Progenitor cell of endocrine pancreas (in vitro differentiated cells): Measurements from ENCODE around the gene GOLPH3L. TPM values are rescaled to one million over a fixed set of nuclear protein-coding genes. Genes with fewer than 3 reads are reported as not detected.
"Not testable (repeated sequence)": the region's sequence is repeated elsewhere in the genome, so short reads cannot be mapped to it uniquely, and the experiment has no call there.

ENCODE experiments used
- DNase-seq: peaks from one replicate; pipeline ENCODE4 v3.0.0; 2021; ENCODE audit warnings: low spot score; ENCODE audit not compliant: unreplicated experiment
- H3K27ac Mint-ChIP-seq: 2 replicates; pipeline ENCODE4 v1.8.0; 2021; ENCODE audit warnings: mild to moderate bottlenecking, moderate library complexity, mixed read lengths
- H3K27me3 Mint-ChIP-seq: 2 replicates; pipeline ENCODE4 v1.8.0; 2021; ENCODE audit warnings: mixed read lengths
- H3K36me3 Mint-ChIP-seq: 2 replicates; pipeline ENCODE4 v1.8.0; 2022; ENCODE audit warnings: mixed read lengths; ENCODE audit not compliant: insufficient read depth
- H3K4me1 Mint-ChIP-seq: 2 replicates; pipeline ENCODE4 v1.8.0; 2021; ENCODE audit warnings: low read depth, mixed read lengths
- H3K4me3 Mint-ChIP-seq: 2 replicates; pipeline ENCODE4 v1.8.0; 2021; ENCODE audit warnings: low read depth, mild to moderate bottlenecking, moderate library complexity, mixed read lengths
- H3K9me3 Mint-ChIP-seq: 2 replicates; pipeline ENCODE4 v1.8.0; 2021; ENCODE audit warnings: low read depth, mixed read lengths
- total RNA-seq: library from RNA; stranded (reverse); gene quantifications from 2 replicates; pipeline ENCODE4 v1.2.1, GENCODE V29; 2021
- TF ChIP-seq, protein P1 (sequence below): fragments of 200-600 bp; sonication (generic); IDR thresholded peaks from one replicate; pipeline ENCODE4 v1.5.0; 2021; ENCODE audit warnings: antibody characterized with exemption, mild to moderate bottlenecking; ENCODE audit not compliant: unreplicated experiment

GOLPH3L gene
- total RNA-seq, 1 donor from 2014 or later: 31.9 TPM

DNA sequence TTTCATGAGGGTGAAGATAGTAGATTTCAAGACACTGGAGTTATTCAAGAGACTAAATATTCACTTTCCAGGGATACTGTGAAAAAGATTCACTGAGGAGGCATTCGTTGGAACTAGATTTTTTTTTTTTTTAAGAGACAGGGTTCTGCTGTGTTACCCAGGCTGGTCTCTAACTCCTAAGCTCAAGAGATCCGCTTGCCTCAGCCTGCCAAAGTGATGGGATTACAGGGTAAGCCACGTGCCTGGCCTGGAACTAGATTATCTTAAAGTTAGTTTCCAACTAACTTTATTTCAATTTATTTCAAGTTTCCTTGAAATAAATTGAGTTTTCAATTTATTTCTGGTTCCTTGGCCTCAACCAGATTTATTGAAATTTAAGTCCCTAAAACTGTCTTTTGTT, 93.2 kb downstream of the GOLPH3L start:
- no peak overlapping the region for H3K4me3 Mint-ChIP-seq
- no peaks in the 10 kb centered on the region for H3K9me3 Mint-ChIP-seq
- no peak for DNase-seq
- peaks cover 10% of the 10 kb centered on the region for H3K4me1 Mint-ChIP-seq
- peak overlapping the region; percentile 14 for H3K27ac Mint-ChIP-seq
- TF ChIP-seq, protein P1, sequence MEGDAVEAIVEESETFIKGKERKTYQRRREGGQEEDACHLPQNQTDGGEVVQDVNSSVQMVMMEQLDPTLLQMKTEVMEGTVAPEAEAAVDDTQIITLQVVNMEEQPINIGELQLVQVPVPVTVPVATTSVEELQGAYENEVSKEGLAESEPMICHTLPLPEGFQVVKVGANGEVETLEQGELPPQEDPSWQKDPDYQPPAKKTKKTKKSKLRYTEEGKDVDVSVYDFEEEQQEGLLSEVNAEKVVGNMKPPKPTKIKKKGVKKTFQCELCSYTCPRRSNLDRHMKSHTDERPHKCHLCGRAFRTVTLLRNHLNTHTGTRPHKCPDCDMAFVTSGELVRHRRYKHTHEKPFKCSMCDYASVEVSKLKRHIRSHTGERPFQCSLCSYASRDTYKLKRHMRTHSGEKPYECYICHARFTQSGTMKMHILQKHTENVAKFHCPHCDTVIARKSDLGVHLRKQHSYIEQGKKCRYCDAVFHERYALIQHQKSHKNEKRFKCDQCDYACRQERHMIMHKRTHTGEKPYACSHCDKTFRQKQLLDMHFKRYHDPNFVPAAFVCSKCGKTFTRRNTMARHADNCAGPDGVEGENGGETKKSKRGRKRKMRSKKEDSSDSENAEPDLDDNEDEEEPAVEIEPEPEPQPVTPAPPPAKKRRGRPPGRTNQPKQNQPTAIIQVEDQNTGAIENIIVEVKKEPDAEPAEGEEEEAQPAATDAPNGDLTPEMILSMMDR: no peak
- no peaks in the 10 kb centered on the region for H3K27me3 Mint-ChIP-seq
- H3K36me3 Mint-ChIP-seq: peaks cover 8% of the 10 kb centered on the region

DNA sequence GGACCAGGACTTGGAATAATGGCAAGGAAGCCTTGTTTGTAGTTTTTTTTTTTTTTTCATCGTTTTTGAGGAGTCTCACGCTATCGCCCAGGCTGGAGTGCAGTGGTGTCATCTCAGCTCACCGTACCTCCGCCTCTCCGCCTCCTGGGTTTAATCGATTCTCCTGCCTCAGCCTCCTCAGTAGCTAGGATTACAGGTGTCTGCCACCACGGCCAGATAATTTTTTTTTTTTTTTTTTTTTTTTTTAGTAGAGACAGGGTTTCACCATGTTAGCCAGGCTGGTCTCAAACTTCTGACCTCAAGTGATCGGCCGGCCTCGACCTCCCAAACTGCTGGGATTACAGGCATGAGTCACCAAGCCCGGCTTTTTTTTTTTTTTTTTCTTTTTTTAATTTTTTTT, 94.6 kb downstream of the GOLPH3L start:
- peaks cover 10% of the 10 kb centered on the region for H3K4me1 Mint-ChIP-seq
- H3K4me3 Mint-ChIP-seq, H3K27me3 Mint-ChIP-seq, DNase-seq, H3K36me3 Mint-ChIP-seq, H3K27ac Mint-ChIP-seq, H3K9me3 Mint-ChIP-seq: not testable (repeated sequence)

- no peak overlapping the region for H3K27ac Mint-ChIP-seq
Measured at GRCh38 chr1:150601540-150601939, 95.4 kb downstream of the GOLPH3L start.

DNA sequence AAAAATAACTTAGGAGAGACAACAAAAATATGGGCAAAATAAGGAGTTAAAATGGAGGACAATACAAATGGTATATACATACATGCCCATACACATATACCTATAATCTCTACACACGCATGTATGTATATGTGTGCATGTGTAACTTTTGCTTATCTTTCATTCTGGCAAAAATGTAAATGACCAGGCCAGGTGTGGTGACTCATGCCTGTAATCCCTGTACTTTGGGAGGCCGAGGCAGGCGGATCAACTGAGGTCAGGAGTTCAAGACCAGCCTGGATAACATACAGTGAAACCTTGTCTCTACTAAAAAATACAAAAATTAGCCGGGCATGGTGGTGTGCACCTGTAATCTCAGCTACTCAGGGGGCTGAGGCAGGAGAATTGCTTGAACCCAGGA, 98.6 kb downstream of the GOLPH3L start:
- DNase-seq, H3K9me3 Mint-ChIP-seq, H3K4me3 Mint-ChIP-seq, H3K27me3 Mint-ChIP-seq, H3K4me1 Mint-ChIP-seq: not testable (repeated sequence)
- Mint-ChIP-seq H3K27ac (peak overlapping the region; percentile 13), H3K36me3 (peaks cover 10% of the 10 kb centered on the region)

More at GRCh38 chr1:150601540-150601939, 95.4 kb downstream of the GOLPH3L start:
- H3K27me3 Mint-ChIP-seq: no peaks in the 10 kb centered on the region
- DNase-seq: no peak
- peaks cover 7% of the 10 kb centered on the region for H3K36me3 Mint-ChIP-seq
- peaks cover 13% of the 10 kb centered on the region for H3K4me1 Mint-ChIP-seq
- TF ChIP-seq, protein P1: no peak
- no peaks in the 10 kb centered on the region for H3K9me3 Mint-ChIP-seq
- H3K4me3 Mint-ChIP-seq: no peak overlapping the region

GRCh38 chr1:150596976-150597375, 100.0 kb downstream of the GOLPH3L start:
- Mint-ChIP-seq H3K4me3 (no peak overlapping the region), H3K27me3 (no peaks in the 10 kb centered on the region), H3K27ac (no peak overlapping the region), H3K9me3 (no peaks in the 10 kb centered on the region), H3K4me1 (peaks cover 5% of the 10 kb centered on the region), H3K36me3 (peaks cover 11% of the 10 kb centered on the region)
- DNase-seq: no peak
- TF ChIP-seq, protein P1: no peak

Other genes starting within 250 kb of the GOLPH3L start
- gene TARS2, start 209.7 kb downstream of the GOLPH3L start, total RNA-seq: 28.4 and 30.8 TPM in 2 replicates
- 1.9 and 2.1 TPM in 2 replicates for gene ECM1, start 189.0 kb downstream of the GOLPH3L start, total RNA-seq
- gene FALEC, start 181.4 kb downstream of the GOLPH3L start, total RNA-seq: 0.57 TPM in 1 of 2 replicates, not detected in the other
- 5.5 and 6.9 TPM in 2 replicates for gene ADAMTSL4, start 147.7 kb downstream of the GOLPH3L start, total RNA-seq
- 204 and 212 TPM in 2 replicates for gene MCL1, start 117.5 kb downstream of the GOLPH3L start, total RNA-seq
- 164 and 169 TPM in 2 replicates for gene ENSA, start 67.5 kb downstream of the GOLPH3L start, total RNA-seq
- not detected in 2 replicates for gene HORMAD1, start 23.7 kb upstream of the GOLPH3L start, total RNA-seq
- 0.13 and 0.17 TPM in 2 replicates for gene CTSS, start 68.6 kb upstream of the GOLPH3L start, total RNA-seq
- gene CTSK, start 111.1 kb upstream of the GOLPH3L start, total RNA-seq: 6.6 and 7.4 TPM in 2 replicates
- gene ARNT, start 179.4 kb upstream of the GOLPH3L start, total RNA-seq: 39.0 and 40.9 TPM in 2 replicates
- not detected in 2 replicates for gene CTXND2, start 190.0 kb upstream of the GOLPH3L start, total RNA-seq
- gene SETDB1, start 229.2 kb upstream of the GOLPH3L start, total RNA-seq: 110 TPM in 2 replicates